Psoas muscle (tissue), 8 donors: ENCODE results near the gene WWOX. TPM values are rescaled to one million over a fixed set of nuclear protein-coding genes. Genes with fewer than 3 reads are reported as not detected.

Source experiments
- ATAC-seq, 4 donors: fragments of 200-7000 bp; cut with Tn5 transposase; one replicate each; pipeline ENCODE4 v1.9.1; 2020; ENCODE audit warnings: moderate library complexity in 3 of 4, mild to moderate bottlenecking in 2 of 4
- DNase-seq, 2 donors: peaks; one replicate each; pipeline ENCODE4 v3.0.0-alpha.2; 2020
- H3K27ac ChIP-seq: fragments of 200-600 bp; one replicate; pipeline ENCODE4 v1.8.0; 2022
- H3K27me3 ChIP-seq, 3 donors: fragments of 200-600 bp in 1 of 3; one replicate each; pipeline versions ENCODE4 v1.6.1 to v1.8.0; 2013 to 2022; ENCODE audit warnings: low read length in 2 of 3, mild to moderate bottlenecking in 2 of 3, moderate library complexity in 1 of 3; ENCODE audit not compliant: insufficient read depth in 3 of 3
- H3K36me3 ChIP-seq, 2 donors: fragments of 200-600 bp in 1 of 2; one replicate each; pipeline versions ENCODE4 v1.6.1 to v1.8.0; 2013 to 2022; ENCODE audit warnings: low read depth in 1 of 2, mild to moderate bottlenecking in 1 of 2, moderate library complexity in 1 of 2; ENCODE audit not compliant: insufficient read depth in 1 of 2
- H3K4me1 ChIP-seq: fragments of 200-600 bp; one replicate; pipeline ENCODE4 v1.8.0; 2022
- H3K4me3 ChIP-seq: fragments of 200-600 bp; one replicate; pipeline ENCODE4 v1.8.0; 2022; ENCODE audit warnings: mild to moderate bottlenecking
- H3K9me3 ChIP-seq: fragments of 200-600 bp; one replicate; pipeline ENCODE4 v1.8.0; 2022
- WGBS, 3 donors: extraction: QIAGEN DNeasy Blood & Tissue Kit; methylation state at CpG; one replicate each; pipeline versions ENCODE4 v1.1.6 to v1.1.7; 2013; 5-methylcytosine and 5-hydroxymethylcytosine counted together
- intact Hi-C, 2 donors: fragments of 100-400 bp; cut with DNase I; formaldehyde crosslinking; loops; one replicate each; pipeline versions ENCODE4 v1.11.0 to v1.14.2; 2022
- polyA plus RNA-seq, 3 donors: library from polyadenylated mRNA; stranded (reverse); fragments of 200-250 nt; gene quantifications; one replicate each; pipeline ENCODE4 v1.2.3, GENCODE V29; 2013
- total RNA-seq, 4 donors: library from RNA; stranded (reverse); fragmentation: NEBNext Ultra II Directional in 2 of 4; extraction: Animal tissue kit (Norgen Biotek cat#: 25700) in 2 of 4; gene quantifications; one replicate each; pipeline versions ENCODE4 v1.2.1 to v1.2.4, GENCODE V29; 2021 to 2023
- TF ChIP-seq, protein P1 (sequence below): fragments of 200-600 bp; IDR thresholded peaks from one replicate; pipeline ENCODE4 v1.8.0; 2022; ENCODE audit warnings: antibody characterized with exemption
- donor health status: healthy with polysubstance abuse.
- donor health status: DM: no; HTN: no; CAD: no; lungs with moderate emphysema.
- donor health status: Bipolar disorder and iron deficiency.
- donor health status: healthy.
- donor health status: DM: yes; HTN: yes; CAD: no.
- donor health status: DM: no; HTN: no; CAD: no.
- donor health status: DM: no; HTN: no; CAD: no.
- donor health status: DM: yes; HTN: yes; CAD: no.

The WWOX gene
- total and polyA plus RNA-seq, 7 donors: 3.1 to 6.6 (median 5.0) TPM

DNA sequence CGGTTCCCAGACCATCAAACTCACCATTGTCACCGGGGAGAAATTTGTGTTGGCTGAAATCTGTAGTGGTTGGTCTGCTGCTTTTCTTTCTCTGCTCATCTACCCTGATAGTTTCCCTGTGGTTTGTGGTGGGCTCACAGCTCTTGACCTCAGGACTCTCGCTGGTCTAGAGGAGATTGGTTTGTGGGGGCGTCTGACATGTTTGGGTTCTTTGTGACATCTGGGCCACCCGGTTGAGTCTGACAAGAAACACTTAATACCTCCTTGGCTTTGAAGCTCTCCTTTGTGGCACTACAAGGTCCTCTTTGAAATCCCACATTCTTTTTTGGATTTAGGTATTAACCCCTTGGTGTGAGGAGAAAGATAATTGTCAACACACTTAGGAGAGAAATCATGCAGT lies 662.0 kb downstream of the WWOX start:
- TF ChIP-seq, protein P1, sequence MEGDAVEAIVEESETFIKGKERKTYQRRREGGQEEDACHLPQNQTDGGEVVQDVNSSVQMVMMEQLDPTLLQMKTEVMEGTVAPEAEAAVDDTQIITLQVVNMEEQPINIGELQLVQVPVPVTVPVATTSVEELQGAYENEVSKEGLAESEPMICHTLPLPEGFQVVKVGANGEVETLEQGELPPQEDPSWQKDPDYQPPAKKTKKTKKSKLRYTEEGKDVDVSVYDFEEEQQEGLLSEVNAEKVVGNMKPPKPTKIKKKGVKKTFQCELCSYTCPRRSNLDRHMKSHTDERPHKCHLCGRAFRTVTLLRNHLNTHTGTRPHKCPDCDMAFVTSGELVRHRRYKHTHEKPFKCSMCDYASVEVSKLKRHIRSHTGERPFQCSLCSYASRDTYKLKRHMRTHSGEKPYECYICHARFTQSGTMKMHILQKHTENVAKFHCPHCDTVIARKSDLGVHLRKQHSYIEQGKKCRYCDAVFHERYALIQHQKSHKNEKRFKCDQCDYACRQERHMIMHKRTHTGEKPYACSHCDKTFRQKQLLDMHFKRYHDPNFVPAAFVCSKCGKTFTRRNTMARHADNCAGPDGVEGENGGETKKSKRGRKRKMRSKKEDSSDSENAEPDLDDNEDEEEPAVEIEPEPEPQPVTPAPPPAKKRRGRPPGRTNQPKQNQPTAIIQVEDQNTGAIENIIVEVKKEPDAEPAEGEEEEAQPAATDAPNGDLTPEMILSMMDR: no peak
- ATAC-seq (no peak), DNase-seq (no peak)
- 86 to 88% (median 87%) methylated on average over 5 of the region's 5 CpGs for WGBS, 3 donors
- H3K27ac ChIP-seq: no peak overlapping the region
- H3K4me1 ChIP-seq: no peaks in the 10 kb centered on the region
- H3K4me3 ChIP-seq: no peak overlapping the region
- H3K9me3 ChIP-seq: no peaks in the 10 kb centered on the region
- no peaks in the 10 kb centered on the region for H3K27me3 ChIP-seq
- no peaks in the 10 kb centered on the region for H3K36me3 ChIP-seq
- intact Hi-C loops: no loop called here

DNA sequence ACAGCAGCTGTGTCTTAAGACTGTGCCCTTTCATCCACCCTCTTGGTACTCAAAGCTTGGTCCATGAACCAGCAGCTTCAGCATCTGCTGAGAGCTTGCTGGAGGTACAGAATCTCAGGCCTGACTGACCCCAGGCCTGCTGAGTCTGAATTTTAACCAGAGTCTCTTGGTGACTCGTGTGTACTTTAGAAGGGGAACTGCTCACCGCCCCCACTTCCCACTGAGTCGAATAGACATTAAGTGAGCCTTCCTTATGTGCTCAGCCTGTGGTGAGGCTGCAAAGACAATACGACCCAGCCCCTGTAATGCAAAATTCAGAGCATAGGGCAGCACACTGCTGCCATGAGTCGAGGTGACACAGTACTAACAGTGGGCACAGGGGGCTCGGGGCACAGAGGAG lies 662.8 kb downstream of the WWOX start:
- WGBS, 3 donors: 81 to 91% (median 82%) methylated on average over 6 of the region's 6 CpGs
- H3K9me3 ChIP-seq: no peaks in the 10 kb centered on the region
- no peak overlapping the region for H3K4me3 ChIP-seq
- H3K36me3 ChIP-seq: no peaks in the 10 kb centered on the region
- TF ChIP-seq, protein P1: no peak
- H3K4me1 ChIP-seq: no peaks in the 10 kb centered on the region
- intact Hi-C loops: no loop called here
- ATAC-seq (no peak), DNase-seq (no peak)
- no peak overlapping the region for H3K27ac ChIP-seq
- H3K27me3 ChIP-seq: no peaks in the 10 kb centered on the region

DNA sequence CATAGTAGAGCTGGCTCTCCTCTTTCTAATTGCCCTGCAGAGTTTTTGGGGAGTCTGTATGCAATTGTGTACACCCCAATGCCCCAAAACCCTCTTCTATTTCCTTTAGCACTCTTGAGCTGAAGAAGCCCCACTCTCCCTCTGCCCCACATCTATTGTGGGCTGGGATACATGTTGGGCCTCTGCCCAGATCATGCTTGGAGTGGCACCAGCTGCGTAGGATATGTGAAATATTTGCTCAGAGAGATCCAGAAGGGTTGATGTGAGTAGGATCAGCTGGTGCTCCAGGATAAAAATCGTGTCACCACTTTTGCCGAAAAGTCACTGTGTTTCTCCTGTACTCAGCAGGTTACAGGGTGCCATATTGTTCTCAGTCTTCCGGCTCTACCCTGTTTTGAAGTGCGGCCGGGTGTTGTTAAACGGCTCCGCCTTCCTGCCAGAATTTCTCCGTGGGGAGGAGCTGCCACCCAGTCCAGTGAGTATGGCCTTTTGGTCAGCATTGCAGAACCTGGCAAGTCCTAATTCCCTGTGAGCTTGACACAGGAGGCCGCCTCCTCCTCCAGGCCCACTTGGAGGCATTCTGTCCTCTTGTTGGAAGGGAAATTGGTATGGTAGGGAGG lies 664.5 kb downstream of the WWOX start:
- no peaks in the 10 kb centered on the region for H3K27me3 ChIP-seq
- no peak overlapping the region for H3K4me3 ChIP-seq
- 28 to 60% (median 44%) methylated on average over 10 of the region's 10 CpGs for whole genome bisulfite sequencing, 3 donors
- H3K27ac ChIP-seq: no peak overlapping the region
- H3K4me1 ChIP-seq: no peaks in the 10 kb centered on the region
- H3K36me3 ChIP-seq: no peaks in the 10 kb centered on the region
- no peaks in the 10 kb centered on the region for H3K9me3 ChIP-seq
- peak; percentile 32 to 64 (median 43) for ATAC-seq
- TF ChIP-seq, protein P1: no peak
- no peak for DNase-seq
- intact Hi-C loops: no loop called here

DNA sequence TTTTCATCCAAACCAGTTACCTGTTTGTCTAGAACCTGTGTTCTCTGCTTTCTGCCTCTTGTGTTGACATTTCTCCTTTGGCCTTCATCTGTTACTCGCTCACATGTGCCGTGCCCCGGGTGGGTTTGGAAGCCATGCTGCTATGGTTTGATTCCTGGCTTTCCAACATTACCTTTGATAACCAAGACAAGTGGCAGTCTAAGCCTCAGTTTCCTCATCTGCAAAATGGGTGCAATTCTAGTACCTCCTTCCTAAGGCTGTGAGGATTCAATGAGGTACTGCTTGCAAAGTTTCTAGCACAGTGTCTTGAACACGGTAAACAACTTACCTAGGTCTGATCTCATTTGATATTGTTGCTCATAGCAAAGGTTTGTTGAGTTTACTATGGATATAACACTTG lies 665.0 kb downstream of the WWOX start:
- intact Hi-C loops: no loop called here
- TF ChIP-seq, protein P1: no peak
- DNase-seq (no peak), ATAC-seq (no peak)
- Histone ChIP-seq H3K36me3 (no peaks in the 10 kb centered on the region), H3K27me3 (no peaks in the 10 kb centered on the region), H3K27ac (no peak overlapping the region), H3K9me3 (no peaks in the 10 kb centered on the region), H3K4me3 (no peak overlapping the region), H3K4me1 (no peaks in the 10 kb centered on the region)
- WGBS, 3 donors: 96 to 100% (median 99%) methylated on average over 4 of the region's 4 CpGs

DNA sequence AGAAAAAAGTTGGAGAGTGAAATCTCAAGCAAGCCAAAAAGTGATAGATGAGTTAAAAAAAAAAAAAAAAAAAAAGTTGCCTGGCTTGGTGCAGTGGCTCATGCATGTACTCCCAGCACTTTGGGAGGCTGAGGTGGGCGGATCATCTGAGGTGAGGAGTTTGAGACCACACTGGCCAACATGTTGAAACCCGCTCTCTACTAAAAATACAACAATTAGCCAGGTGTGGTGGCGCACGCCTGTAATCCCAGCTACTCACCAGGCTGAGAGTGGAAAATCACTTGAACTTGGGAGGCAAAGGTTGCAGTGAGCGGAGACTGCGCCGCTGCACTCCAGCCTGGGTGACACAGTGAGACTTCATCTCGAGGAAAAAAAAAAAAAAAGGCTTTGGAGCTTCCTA lies 668.8 kb downstream of the WWOX start:
- ATAC-seq: no peak
- H3K9me3 ChIP-seq: no peaks in the 10 kb centered on the region
- peaks cover 13% of the 10 kb centered on the region for H3K4me1 ChIP-seq
- 89 to 94% (median 90%) methylated on average over 8 of the region's 8 CpGs for WGBS, 3 donors
- DNase-seq: no peak
- no peaks in the 10 kb centered on the region for H3K36me3 ChIP-seq
- H3K4me3 ChIP-seq: no peak overlapping the region
- no peaks in the 10 kb centered on the region for H3K27me3 ChIP-seq
- H3K27ac ChIP-seq: no peak overlapping the region
- TF ChIP-seq, protein P1: no peak
- intact Hi-C loops: no loop called here
